NCI-H69 (cell line): Measurements from ENCODE around the gene THBS3.
"Not testable (repeated sequence)": the region's sequence is repeated elsewhere in the genome, so short reads cannot be mapped to it uniquely, and the experiment has no call there.

ENCODE experiments used
- DNase-seq: peaks from one replicate; lab custom pipeline; 2025; lab: John Stamatoyannopoulos, UW

The THBS3 gene

GRCh38 chr1:155206891-155207805, 549 bp downstream of the THBS3 start:
- DNase-seq, result peak; percentile 92

- DNase-seq, result no peak
Observed at GRCh38 chr1:155205969-155206593, 1.6 kb downstream of the THBS3 start.

- DNase-seq, result no peak
Observed at GRCh38 chr1:155205035-155205434, 2.7 kb downstream of the THBS3 start.

- no peak for DNase-seq
Observed at GRCh38 chr1:155202731-155203515, 4.8 kb downstream of the THBS3 start.

- no peak for DNase-seq
Observed at GRCh38 chr1:155202198-155202597, 5.5 kb downstream of the THBS3 start.

- DNase-seq, result no peak
Observed at GRCh38 chr1:155200920-155201319, 6.8 kb downstream of the THBS3 start.

GRCh38 chr1:155199792-155200191, 7.9 kb downstream of the THBS3 start:
- no peak for DNase-seq

- peak; percentile 24 for DNase-seq
Observed at GRCh38 chr1:155198547-155198906, 9.2 kb downstream of the THBS3 start.

- DNase-seq, result no peak
Observed at GRCh38 chr1:155197901-155198546, 9.7 kb downstream of the THBS3 start.

GRCh38 chr1:155196893-155197638, 10.6 kb downstream of the THBS3 start:
- DNase-seq, result no peak

- DNase-seq, result no peak
Observed at GRCh38 chr1:155196103-155196892, 11.4 kb downstream of the THBS3 start.

- DNase-seq, result peak; percentile 67
Observed at GRCh38 chr1:155195201-155196102, 12.2 kb downstream of the THBS3 start.

- DNase-seq, result not testable (repeated sequence)
Observed at GRCh38 chr1:155193991-155194240, 13.8 kb downstream of the THBS3 start.

GRCh38 chr1:155193275-155193990, 14.3 kb downstream of the THBS3 start:
- peak; percentile 95 for DNase-seq

GRCh38 chr1:155192346-155193274, 15.1 kb downstream of the THBS3 start:
- peak; percentile 98 for DNase-seq

GRCh38 chr1:155191904-155192303, 15.8 kb downstream of the THBS3 start:
- DNase-seq, result no peak

- not testable (repeated sequence) for DNase-seq
Observed at GRCh38 chr1:155189926-155190325, 17.8 kb downstream of the THBS3 start.

GRCh38 chr1:155188268-155188667, 19.4 kb downstream of the THBS3 start:
- DNase-seq, result no peak
